Suppressor macrophage (primary cell): ENCODE data around the gene KCNJ10.
A peak's percentile ranks its signal among the peaks of the same experiment; 100 is the strongest.

ENCODE experiments used
- DNase-seq, 4 experiments: peaks; one replicate each; pipeline ENCODE4 v3.0.0-alpha.2; 2020 to 2022

The KCNJ10 gene

DNA sequence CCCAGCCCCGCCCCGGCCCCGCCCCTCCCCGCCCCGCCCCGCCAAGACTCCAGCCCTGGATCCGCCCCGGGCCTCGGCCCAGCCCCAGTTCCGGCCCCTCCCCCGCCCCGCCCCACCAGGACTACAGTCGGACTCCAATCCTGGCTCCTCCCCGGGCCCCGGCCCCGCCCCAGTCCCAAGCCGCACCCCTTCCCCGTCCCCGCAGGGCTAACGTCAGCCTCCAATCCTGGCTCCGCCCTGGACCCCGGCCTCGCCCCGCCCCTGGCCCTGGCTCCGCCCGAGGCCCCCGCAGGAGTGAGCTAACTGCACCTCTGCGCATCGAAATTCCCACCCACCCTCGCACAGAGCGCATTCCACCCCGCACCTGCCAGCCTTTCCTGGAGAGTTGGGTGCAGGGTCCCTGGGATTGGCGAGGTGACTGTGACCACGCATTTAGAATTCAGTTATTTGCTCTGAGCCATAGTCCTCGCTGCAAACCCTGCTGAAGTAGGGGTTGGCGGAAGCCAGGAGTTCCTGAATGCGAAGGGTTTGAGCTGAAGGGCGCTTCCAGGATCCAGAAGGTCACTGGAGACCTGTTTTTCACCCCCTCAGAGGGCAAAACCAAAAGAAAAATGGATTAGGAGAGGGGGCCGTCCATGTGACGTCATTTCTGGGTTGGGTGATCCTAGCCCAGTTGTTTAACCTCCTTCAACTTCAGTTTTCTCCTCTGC lies 29.0 kb upstream of the KCNJ10 start:
- peak; percentile 94 to 98 (median 97) for DNase-seq

DNA sequence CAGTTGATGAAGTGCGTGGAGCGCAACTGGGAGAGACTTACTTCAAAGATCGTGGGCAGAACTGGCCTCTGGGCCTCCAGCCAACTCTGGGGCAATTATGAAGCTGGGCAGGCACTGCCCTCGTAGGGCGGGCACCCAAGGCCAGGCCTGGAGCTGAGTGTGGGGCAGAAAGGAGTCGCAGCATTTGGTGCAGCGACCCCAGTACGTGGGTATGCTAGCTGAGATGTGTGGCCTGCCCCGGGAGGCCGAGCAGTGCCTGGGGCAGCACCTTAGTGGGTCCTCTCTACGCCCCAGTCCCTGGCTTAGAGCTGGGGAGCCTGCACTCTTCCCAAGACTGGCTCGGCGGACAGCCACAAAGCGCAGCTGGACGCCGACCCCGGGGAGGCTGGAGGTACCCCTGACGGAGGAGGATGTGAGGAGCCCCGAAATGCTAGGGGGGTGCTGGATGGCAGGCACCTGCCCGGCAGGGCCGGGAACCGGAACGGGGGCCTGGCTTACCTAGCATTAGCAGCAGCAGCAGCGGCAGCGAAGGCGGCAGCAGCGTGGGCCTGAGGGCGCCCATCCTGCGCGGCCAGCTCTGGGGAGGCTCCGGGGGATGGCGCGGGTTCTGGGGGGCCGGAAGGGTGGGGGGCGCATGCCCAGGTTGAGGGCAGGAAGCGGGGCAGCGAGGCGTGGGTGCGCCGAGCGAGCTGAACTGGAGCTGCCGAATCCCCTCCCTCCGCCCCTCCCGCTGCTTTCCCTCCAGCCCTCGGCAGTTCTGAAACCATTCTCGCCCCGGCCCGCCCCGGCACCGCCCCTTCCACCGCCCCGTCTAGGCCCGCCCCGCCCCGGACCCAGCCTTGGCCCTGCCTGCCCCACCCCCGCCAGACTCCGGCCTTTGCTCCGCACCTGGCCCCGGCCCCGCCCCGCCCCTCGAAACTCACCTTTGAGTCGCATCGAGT lies 28.2 kb upstream of the KCNJ10 start, which contains the start of gene IGSF8:
IGSF8 (minus strand) TSS at position 709 of the 941 bp plus-strand sequence; CDS start at position 562, 147 bp downstream.
- DNase-seq: peak; percentile 76 to 93 (median 88)

DNA sequence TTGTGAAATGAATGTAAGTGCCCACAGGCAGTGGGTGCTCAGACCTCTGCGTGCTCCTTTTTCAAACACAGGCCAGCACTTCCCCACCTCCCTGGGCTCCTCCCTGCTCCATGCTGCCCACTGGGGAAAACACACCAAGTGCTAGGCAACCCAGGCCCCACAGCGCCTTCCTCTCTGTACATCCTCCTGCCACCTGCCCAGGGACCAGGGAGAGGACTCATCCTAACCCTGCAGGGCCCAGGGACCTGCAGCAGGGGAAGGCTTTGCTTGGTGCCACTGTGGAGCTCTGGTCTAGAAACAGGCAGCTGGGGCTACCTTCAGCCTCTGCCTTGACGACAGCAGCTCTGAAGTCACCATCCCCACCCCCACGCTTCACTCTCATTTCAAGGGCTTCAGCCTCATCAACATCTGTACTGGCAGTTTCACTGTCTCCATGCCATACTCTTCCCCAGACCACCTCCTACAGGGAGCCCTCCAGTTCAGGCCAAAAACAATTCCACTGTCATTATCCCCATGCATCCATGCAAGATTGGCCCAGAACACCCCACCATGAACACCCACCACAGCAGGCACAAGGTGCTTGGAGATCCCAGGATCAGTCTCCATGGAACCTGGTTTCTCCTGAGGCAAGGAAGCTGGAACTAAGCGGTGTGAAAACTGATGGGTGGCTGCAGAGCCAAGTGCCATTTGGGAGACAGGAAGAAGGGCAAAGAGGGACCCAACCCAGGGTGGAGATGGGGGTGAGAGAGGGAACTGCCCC lies 27.4 kb upstream of the KCNJ10 start:
- peak in 3 of 4 experiments; percentile 37 to 60 (median 52) for DNase-seq

DNA sequence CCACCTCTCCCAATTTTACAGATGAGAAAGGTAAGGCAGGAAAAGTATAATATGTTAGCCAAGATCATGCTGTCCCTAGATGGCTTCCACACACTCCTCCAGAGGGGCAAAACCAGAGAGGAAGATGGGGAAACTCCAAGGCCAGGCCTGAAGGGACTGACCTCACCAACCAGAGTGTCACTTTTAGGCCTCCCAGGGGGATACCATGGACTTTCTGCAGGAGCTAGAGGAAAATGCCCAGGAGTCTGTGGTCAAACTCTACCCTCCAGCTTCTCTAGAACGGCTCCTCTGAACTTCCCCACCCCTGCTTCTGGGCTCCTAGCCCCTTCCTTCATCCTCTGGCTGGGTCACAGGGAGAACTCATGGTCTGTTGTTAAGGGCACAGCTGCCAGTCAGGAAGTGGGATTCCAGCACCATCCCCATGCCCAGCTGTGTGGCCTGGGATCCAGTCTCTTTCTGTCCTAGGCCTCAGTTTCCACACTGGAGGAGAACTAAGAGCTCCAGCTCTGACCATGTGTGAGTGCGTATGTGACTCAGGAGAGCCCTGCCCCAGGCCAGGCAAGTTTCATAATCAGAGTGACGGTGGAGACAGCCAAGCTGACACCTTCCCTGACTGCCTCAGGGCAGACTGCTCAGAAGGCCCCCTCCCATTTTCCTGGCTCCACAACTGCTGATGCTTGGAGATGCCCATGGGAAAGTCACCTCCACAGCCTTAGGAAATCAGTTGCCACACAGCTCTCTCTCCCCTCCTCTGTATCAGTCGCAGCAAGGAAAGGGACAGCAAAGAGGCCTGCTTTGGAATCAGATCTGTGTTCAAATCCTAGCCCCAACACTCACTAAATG lies 26.5 kb upstream of the KCNJ10 start:
- peak in 3 of 4 experiments; percentile 33 to 52 (median 42) for DNase-seq

DNA sequence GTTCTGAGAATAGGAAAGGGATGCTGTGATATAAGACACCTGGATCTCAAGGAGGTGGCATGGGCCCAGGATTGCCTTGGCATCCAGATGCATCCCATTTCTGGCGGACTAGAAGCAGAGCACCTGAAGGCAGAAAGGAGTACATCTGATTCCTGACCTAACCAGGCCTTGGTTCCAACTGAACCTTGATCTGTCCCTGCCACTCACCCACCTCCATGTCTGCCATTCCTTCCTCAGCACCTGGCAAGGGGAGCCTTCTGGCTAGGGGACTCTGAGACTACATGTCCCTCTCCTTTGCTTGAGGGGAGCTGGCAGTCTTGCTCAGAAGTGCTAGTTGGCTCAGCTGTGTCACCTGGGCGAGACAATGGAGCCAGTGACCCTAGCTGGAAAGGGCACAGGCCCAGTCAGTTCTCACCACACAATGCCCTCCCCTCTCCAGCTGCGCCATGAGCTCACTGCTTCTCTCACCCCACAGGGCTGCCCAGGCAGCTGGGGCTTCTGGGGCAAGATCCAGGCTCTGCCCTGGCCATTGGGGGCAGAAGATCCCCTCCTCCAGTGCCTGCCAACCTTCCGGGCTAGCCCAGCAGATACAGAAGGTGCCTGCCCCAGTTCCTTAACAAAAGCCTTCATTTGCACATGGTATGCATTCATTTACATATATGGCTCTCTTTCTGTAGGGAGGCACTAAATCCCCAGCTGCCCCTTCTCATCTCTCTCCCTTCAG lies 25.6 kb upstream of the KCNJ10 start:
- DNase-seq: no peak

DNA sequence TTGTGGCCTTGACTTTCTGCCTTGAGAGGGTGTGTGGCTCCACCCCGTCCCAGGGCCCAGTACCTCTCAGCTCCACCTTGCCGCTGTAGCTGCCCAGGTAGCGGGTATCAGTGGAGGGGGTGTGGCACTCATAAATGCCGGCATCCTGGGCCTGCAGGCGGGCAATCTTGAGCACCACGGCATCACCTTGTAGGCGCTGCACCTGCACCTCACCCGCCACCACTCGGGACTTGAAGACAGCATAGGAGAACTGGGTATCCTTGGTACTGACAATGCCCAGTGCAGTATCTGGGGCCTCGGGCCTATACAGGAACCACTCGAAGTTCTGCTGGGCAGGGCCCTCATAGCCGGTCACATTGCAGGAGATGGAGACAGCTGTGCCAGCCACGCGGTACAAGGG lies 24.8 kb upstream of the KCNJ10 start:
- no peak for DNase-seq

DNA sequence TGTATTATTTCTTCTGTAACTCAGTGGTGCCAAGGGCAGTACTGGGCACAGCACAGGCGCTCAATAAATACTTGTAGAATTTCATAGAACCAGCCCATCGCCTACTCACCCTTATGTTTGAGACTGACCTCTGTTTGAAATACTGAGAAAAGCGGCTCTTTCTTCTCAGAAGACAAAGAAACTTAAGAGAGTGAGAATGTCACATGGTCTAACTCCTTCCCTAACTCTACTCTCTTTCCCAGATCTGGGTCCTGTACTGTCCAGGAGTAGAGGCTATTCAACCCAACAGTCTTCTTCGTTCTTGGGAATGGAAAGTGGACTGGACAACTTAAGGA lies 24.3 kb upstream of the KCNJ10 start:
- no peak for DNase-seq

DNA sequence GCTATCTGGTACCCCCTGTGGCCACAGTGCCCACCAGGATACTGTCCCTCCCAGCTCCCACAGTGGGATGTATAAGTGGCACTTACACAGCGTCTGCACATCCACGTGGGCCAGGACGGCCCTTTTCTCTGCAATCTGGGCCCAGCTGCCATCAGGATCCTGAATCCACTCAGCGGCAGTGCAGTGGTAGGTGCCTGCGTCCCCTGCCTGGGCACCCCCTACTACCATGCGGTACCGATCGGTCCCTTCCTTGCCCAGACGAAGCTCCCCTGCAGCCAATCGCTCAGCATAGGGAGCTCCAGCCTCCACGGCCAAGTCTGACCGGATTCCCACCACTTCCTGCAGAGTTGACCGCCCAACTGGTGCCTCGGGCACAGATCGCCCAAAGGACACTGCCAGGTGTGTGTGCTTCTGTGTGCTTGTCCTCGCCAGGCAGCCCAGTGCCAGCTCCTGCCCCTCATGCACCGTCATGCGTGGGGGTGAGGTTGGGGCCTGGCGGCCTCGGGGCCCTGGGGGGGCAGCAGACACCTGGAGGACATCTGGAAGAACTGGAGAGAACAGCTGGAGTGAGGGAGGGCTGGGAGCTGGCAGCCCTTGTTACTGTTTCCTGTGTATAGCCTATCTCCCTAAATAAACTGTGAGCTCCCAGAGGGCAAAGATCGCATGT lies 23.8 kb upstream of the KCNJ10 start:
- DNase-seq: no peak

DNA sequence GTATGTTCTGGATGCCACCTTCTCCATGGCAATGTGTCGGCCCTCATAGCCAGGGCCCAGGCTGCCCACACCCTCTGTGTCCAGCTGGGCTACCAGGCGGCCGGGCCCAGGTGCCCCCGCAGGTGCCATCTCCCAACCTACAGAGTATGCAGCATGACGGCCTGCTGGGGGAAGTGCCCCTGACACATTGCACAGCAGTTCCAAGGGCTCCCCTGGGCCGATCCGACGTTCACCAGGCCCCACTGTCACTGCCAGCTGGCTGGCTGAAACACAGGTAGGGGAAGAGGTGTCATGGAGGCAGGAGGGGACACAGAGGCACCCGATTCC lies 23.1 kb upstream of the KCNJ10 start:
- no peak for DNase-seq

DNA sequence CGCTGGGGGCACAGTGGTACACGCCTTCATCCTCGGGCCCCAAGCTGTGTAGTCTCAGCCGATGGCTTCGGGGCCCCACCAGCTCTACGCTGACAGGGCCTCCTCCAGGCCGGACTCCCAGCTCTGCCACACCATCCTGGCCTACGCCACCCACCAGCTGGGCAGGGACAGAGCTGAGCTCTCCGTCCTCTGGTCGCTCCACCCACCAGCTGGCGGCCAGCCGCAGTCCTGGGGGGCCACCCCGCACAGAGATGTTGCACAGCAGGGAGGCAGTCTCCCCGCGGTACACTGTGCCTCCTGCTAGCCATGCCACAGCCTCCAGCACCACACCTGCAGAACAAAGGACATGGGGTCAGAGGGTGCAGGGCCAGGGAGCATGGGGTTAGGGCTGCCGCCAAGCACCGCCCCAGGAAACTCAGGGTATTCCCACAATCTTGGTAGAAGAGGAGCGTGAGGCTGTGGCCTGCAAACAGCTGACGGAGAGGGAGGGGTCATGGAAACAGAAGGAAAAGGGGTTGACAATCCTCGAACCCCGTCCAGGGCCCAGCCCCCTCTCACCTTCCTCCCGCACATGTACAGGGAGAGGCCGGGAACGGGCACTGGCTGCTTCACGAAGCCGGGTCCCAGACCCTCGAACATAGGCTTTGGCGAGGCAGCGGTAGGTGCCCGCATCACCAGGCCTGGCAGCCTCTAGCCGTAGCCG lies 22.6 kb upstream of the KCNJ10 start:
- DNase-seq: no peak

DNA sequence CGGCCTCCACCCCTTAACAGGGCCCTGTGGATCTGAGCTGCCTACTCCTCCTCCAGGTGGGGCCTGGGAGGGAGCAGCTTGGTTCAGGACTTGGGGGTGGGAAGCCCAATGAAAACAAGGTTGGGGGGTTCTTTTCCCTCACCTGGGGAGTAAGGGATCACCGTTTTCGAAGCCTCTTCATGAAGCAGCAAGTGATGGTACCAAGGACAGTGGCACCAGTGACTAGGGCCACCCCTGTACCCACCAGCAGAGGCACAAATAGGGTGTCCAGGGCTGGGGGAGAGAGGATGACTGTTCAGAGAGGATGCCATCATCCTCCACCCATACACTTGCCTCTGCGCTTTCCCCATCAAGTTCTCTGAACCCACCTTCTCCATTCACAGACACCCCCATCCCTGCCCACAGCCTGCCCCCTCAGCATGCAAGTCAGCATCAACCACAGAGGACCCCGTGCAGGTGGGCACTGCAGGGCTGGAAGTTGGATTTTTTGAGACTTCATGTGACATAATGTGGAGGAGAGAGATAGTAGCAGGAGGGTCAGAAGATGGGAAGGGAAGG lies 21.8 kb upstream of the KCNJ10 start:
- DNase-seq: no peak

DNA sequence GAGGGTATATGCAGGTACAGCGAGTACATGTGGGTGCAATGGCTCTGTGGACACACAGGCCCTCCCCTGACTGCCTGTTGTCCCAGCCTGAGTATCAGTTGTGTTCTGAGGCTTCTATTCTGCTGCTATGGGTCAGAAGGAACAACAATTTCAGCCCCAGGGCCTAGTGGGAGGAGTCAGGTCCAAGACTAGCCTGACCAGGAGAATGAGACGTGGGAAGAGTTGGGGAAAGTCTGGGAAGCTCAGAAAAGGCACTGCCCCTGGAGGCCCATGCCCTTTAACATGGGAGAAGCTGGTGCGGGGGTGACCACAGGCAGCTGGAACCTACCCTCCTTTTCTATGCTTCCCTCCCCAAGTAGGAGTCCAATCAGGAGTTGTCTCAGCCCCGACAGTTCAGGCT lies 20.8 kb upstream of the KCNJ10 start:
- DNase-seq: no peak

DNA sequence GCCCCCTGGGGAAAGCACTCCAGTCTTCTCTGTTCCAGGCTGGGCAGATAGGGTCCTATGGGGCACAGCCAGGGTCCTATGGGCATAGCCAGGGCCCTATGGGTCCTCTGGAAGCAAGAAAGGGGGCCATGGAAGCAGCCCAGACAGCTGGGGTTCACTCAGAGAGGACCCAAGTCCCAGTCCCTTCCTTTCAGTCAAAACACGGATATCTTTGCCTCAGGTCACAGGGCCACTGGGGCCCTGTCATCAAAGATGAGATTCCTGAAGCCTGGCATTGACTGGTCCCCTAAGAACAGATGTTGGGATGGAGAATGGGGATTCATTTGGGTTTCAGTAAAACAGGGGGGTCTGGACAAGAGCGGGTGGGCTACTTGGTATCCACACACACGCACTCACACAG lies 19.9 kb upstream of the KCNJ10 start:
- DNase-seq: no peak

DNA sequence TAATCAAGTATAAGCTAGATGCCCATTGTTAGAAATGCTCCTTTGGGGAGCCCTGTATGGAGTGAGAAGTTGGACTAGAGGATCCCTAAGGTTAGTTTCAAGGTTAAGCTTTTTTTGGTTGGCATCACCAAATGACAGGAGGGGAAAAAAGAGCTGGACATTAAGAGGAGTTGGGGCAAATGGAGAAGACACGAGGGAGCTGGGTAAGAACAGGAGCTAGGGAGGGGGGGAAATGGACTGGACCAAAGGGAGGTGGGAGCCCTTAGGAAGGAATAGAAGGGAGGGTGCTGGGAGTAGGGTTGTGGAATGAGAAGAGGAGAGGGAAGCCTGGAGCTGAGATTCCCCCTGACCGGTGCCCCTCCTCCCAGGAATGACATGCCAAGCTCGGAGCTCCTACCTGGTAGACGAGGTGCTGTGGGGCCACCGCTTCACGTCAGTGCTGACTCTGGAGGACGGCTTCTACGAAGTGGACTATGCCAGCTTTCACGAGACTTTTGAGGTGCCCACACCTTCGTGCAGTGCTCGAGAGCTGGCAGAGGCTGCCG lies 17.2 kb upstream of the KCNJ10 start:
- DNase-seq: no peak

DNA sequence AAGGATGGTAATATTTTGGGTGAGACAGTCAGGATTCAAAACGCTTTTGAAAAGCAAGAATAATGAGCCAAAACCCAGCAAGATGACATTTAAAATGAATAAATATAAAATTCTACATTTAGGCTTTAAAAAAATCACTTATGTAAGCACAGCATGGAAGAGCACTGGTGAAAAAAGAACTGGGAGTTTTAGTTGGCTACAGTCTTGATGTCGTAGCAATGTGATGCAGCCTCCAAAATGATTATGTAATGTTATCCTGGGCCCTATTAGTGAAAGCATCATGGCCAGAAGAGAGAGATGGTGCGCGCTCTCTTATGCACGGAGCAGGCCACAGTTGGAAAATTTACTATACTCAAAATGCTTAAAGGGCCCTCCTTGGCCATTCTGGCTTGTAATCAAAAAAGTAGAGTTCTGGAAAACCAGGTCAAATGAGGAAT lies 16.5 kb upstream of the KCNJ10 start:
- no peak for DNase-seq

DNA sequence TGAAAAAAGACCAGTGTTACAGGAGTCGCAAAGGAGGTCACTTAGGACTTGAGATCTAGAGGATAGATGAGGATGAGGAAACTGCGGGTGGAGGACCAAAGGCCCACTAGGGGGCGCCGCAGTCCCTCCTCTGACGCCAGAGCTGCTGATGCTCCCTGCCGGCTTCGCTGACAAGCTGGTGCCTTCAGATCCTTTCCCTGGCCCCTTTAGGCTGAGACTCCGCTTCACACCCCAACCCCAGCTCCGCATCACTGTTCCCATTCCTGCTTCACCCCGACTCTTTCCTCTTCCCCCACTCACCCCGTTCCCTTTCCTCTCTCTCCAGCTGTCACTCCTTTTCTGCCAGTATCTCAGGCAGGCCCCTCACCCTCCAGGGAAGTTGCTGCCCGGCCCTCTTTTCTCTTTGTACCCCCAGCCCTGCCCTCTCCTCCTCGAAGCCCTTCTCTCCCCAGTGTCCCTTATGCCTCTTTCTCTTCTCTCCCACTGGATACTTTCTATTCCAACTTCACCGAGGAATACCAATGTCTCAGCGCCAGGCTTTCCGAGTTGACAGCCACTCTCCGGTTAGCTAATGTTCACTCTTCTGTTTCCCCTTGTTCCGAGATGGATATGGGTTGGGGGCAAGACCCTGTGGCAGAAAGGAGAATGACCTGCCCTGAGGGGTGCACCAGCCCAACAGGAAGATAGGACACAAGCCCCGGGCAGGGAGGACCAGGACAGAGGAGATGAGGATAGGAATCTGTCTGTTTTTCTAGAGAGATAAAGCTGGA lies 15.9 kb upstream of the KCNJ10 start:
- DNase-seq: peak; percentile 86 to 94 (median 92)

DNA sequence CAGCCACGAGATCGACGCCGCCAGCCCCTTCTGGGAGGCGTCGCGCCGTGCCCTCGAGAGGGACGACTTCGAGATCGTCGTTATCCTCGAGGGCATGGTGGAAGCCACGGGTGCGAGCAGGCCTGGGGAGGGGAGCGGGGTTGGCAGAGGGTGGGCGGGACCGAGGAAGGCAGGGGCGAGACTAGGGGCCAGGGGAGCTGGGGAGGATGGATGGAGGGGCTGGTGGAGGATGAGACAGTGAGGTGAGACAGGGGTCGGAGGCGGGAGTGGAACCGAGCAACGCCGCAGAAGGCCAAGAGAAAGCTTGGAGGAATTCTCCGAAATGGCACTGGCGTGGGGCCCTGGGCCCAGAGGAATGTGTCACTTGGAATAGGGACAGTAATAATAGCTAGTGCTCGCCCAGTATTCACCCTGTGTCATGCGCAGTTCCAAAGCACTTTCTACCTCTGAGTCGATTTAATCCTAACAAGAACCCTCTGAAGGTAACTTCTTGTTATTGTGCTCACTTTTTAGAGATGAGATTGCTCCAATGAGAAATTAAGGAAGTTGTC lies 14.9 kb upstream of the KCNJ10 start:
- DNase-seq: no peak
